K562 (cell line): ENCODE results near the gene SFPQ. TPM values are rescaled to one million over a fixed set of nuclear protein-coding genes. Genes with fewer than 3 reads are reported as not detected.

Source experiments
- GABPA ChIP-seq: fragments of 200-800 bp; sonication (Bioruptor generic); conservative IDR thresholded peaks from 2 replicates; pipeline ENCODE4 v1.6.1; 2016; ENCODE audit warnings: low read depth, missing genetic modification characterization, missing compliant biosample characterization
- KDM4B ChIP-seq, 2 experiments: fragments of 450-650 bp in 1 of 2; sonication (generic) in 1 of 2; IDR thresholded peaks; 2 replicates each; pipeline ENCODE4 v1.6.1; 2016 to 2017; ENCODE audit warnings: borderline replicate concordance in 2 of 2, antibody characterized with exemption in 1 of 2, low read depth in 1 of 2, mild to moderate bottlenecking in 1 of 2
- MAZ ChIP-seq, 2 experiments: fragments of 450-650 bp in 1 of 2; sonication (generic) in 1 of 2; formaldehyde crosslinking; IDR thresholded peaks in 1 of 2; conservative IDR thresholded peaks in 1 of 2; 2 replicates each; pipeline versions ENCODE4 v1.4.0 to v1.5.0; 2020; ENCODE audit warnings: mild to moderate bottlenecking in 1 of 2, missing genetic modification reagents in 1 of 2
- MEF2D ChIP-seq: conservative IDR thresholded peaks from 2 replicates; pipeline ENCODE4 v1.6.1; 2016; ENCODE audit warnings: low read depth, missing genetic modification characterization, missing compliant biosample characterization
- PTRF ChIP-seq: fragments of 450-650 bp; IDR thresholded peaks from 2 replicates; pipeline ENCODE4 v1.6.1; 2016; ENCODE audit warnings: mild to moderate bottlenecking, missing genetic modification characterization, missing compliant biosample characterization
- PTTG1 ChIP-seq: fragments of 450-650 bp; IDR thresholded peaks from 2 replicates; pipeline ENCODE4 v1.6.1; 2016; ENCODE audit warnings: low read depth, mild to moderate bottlenecking, missing genetic modification characterization, missing compliant biosample characterization
- SMARCB1 ChIP-seq: IDR thresholded peaks from 2 replicates; pipeline ENCODE4 v1.6.1; 2011; ENCODE audit warnings: improper control_type of control experiment, low read depth; ENCODE audit not compliant: insufficient read length
- SOX6 ChIP-seq: fragments of 450-650 bp; IDR thresholded peaks from 2 replicates; pipeline ENCODE4 v1.6.1; 2014; ENCODE audit warnings: mild to moderate bottlenecking
- SUPT5H ChIP-seq: fragments of 450-650 bp; IDR thresholded peaks from 2 replicates; pipeline ENCODE4 v1.6.1; 2016
- XRCC4 ChIP-seq: IDR thresholded peaks from one replicate; pipeline ENCODE4 v1.6.1; 2011; ENCODE audit not compliant: insufficient read depth, insufficient read length; ENCODE audit errors: extremely low read depth
- ZNF717 ChIP-seq: fragments of 250-450 bp; sonication (Bioruptor Pico); IDR thresholded peaks from 2 replicates; pipeline ENCODE4 v1.5.0; 2021
- polyA plus RNA-seq, 8 experiments: library from polyadenylated mRNA; depleted of rRNA in 4 of 8; stranded (reverse) in 5 of 8; unstranded in 3 of 8; fragments of >200 nt; fragmentation: Nextera tagmentation in 2 of 8; fragmentation: Illumina TruSeq in 1 of 8; extraction: Ambion mirVana in 2 of 8; extraction: Trizol in 1 of 8; gene quantifications; 2 replicates each; pipeline versions ENCODE4 v1.2.1 to v1.2.3, GENCODE V29; 2011 to 2014; ENCODE audit warnings: inconsistent platforms in 1 of 8, missing spikeins in 1 of 8
- total RNA-seq, 7 experiments: library from RNA; depleted of rRNA in 6 of 7; stranded (reverse); fragments of >200 nt in 6 of 7; fragmentation: Illumina TruSeq in 2 of 7; extraction: Trizol in 2 of 7; gene quantifications; 2 replicates each; pipeline versions ENCODE4 v1.2.1 to v1.2.3, GENCODE V29; 2011 to 2021; ENCODE audit warnings: low replicate concordance in 1 of 7
- TF ChIP-seq, protein P1 (sequence below), 2 experiments: fragments of 200-800 bp in 1 of 2; sonication (Bioruptor generic) in 1 of 2; sonication (generic) in 1 of 2; formaldehyde crosslinking in 1 of 2; IDR thresholded peaks in 1 of 2; conservative IDR thresholded peaks in 1 of 2; 2 replicates each; pipeline versions ENCODE4 v1.5.0 to v1.6.1; 2016 to 2020; ENCODE audit warnings: missing compliant biosample characterization in 1 of 2, missing genetic modification characterization in 1 of 2, missing genetic modification reagents in 1 of 2
- TF ChIP-seq, protein P2 (sequence below), 3 experiments: IDR thresholded peaks in 2 of 3; conservative IDR thresholded peaks in 1 of 3; 2 replicates each; pipeline ENCODE4 v1.5.1; 2011 to 2012; ENCODE audit warnings: low read length in 3 of 3, mild to moderate bottlenecking in 3 of 3, control low read depth in 2 of 3, improper control_type of control experiment in 1 of 3, inconsistent platforms in 1 of 3, low read depth in 1 of 3, mixed read lengths in 1 of 3, moderate library complexity in 1 of 3; ENCODE audit not compliant: insufficient read depth in 2 of 3
- TF ChIP-seq, protein P3 (sequence below): fragments of 450-650 bp; IDR thresholded peaks from 2 replicates; pipeline ENCODE4 v1.6.1; 2016; ENCODE audit warnings: mild to moderate bottlenecking

The SFPQ gene
- total and polyA plus RNA-seq, 9 of the 15 experiments (the other 6 are each of a cell fraction or from before 2014, with no cell fraction given) = 69.7 to 562 (median 399) TPM

DNA sequence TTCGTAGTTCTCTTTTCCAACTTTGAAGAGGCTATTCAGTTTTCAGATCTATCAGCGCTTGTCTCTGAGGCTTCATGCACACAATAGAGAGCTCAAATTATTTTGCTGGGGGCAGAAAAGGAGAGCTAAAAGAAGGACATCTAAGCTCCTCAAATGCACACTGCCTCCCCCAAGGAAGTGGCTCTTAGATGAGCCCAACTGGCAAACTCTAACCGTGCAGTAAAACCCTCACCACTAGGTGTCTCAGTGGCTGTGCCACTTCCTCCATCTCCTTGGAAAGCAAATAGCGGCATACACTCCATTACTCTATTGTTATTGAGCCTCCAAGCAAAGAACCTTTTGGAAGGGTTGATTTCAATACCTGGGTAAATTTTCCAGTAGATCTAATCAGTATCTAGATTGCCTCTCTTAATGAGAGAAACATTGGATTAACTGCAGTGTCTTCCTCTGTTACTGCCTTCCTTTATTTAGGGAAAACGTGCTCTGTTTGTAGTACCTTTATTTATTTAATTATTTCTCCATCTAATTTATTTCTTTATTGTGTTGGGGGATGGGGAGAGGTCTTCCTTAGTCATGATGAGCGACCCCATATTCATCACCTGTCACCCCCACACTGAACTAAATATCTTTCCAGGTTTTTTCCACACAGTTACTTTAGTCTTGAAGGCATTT, 9.2 kb upstream of the SFPQ start (continued):
- TF ChIP-seq MEF2D (no peak), XRCC4 (no peak), SUPT5H (no peak), MAZ (CRISPR knock-in tag; conservative IDR thresholded peaks at IDR 0.05 in 1 of 2, IDR thresholded peaks at IDR 0.05 in 1 of 2) (peak in 1 of 2 experiments; percentile 56; a peak in 2 of 4 replicates), SMARCB1 (no peak), GABPA (0 out of 2 replicates have a peak, but pooled peaks have one; percentile 21), PTRF (tag) (no peak), ZNF717 (CRISPR knock-in tag) (no peak), SOX6 (peak; percentile 54; the same call in 1 of the 2 replicates), PTTG1 (tag) (no peak), KDM4B (IDR thresholded peaks at IDR 0.05; ENCODE audit: borderline replicate concordance in 2 of 2, low read depth in 1 of 2) (no peak)
- TF ChIP-seq, protein P1, sequence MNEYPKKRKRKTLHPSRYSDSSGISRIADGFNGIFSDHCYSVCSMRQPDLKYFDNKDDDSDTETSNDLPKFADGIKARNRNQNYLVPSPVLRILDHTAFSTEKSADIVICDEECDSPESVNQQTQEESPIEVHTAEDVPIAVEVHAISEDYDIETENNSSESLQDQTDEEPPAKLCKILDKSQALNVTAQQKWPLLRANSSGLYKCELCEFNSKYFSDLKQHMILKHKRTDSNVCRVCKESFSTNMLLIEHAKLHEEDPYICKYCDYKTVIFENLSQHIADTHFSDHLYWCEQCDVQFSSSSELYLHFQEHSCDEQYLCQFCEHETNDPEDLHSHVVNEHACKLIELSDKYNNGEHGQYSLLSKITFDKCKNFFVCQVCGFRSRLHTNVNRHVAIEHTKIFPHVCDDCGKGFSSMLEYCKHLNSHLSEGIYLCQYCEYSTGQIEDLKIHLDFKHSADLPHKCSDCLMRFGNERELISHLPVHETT (CRISPR knock-in tag; conservative IDR thresholded peaks at IDR 0.05 in 1 of 2, IDR thresholded peaks at IDR 0.05 in 1 of 2) = no peak
- TF ChIP-seq, protein P2, sequence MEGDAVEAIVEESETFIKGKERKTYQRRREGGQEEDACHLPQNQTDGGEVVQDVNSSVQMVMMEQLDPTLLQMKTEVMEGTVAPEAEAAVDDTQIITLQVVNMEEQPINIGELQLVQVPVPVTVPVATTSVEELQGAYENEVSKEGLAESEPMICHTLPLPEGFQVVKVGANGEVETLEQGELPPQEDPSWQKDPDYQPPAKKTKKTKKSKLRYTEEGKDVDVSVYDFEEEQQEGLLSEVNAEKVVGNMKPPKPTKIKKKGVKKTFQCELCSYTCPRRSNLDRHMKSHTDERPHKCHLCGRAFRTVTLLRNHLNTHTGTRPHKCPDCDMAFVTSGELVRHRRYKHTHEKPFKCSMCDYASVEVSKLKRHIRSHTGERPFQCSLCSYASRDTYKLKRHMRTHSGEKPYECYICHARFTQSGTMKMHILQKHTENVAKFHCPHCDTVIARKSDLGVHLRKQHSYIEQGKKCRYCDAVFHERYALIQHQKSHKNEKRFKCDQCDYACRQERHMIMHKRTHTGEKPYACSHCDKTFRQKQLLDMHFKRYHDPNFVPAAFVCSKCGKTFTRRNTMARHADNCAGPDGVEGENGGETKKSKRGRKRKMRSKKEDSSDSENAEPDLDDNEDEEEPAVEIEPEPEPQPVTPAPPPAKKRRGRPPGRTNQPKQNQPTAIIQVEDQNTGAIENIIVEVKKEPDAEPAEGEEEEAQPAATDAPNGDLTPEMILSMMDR (IDR thresholded peaks at IDR 0.05 in 2 of 3, conservative IDR thresholded peaks at IDR 0.05 in 1 of 3; ENCODE audit: insufficient read depth in 2 of 3, low read depth in 1 of 3, low read length in 3 of 3) = peak; percentile 93 to 94 (median 93)
- TF ChIP-seq, protein P3, sequence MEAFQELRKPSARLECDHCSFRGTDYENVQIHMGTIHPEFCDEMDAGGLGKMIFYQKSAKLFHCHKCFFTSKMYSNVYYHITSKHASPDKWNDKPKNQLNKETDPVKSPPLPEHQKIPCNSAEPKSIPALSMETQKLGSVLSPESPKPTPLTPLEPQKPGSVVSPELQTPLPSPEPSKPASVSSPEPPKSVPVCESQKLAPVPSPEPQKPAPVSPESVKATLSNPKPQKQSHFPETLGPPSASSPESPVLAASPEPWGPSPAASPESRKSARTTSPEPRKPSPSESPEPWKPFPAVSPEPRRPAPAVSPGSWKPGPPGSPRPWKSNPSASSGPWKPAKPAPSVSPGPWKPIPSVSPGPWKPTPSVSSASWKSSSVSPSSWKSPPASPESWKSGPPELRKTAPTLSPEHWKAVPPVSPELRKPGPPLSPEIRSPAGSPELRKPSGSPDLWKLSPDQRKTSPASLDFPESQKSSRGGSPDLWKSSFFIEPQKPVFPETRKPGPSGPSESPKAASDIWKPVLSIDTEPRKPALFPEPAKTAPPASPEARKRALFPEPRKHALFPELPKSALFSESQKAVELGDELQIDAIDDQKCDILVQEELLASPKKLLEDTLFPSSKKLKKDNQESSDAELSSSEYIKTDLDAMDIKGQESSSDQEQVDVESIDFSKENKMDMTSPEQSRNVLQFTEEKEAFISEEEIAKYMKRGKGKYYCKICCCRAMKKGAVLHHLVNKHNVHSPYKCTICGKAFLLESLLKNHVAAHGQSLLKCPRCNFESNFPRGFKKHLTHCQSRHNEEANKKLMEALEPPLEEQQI = peak; percentile 50; the same call in 1 of the 2 replicates
